Endothelial cell of umbilical vein (primary cell): ENCODE results near the gene CACNB4. TPM values are rescaled to one million over a fixed set of nuclear protein-coding genes. Genes with fewer than 3 reads are reported as not detected.
A peak's percentile ranks its signal among the peaks of the same experiment; 100 is the strongest.

Experiments
- BruUV-seq: library from RNA; stranded (reverse); fragments of 400-500 nt; replicated peaks from 2 replicates; lab custom pipeline; 2021; lab: Mats Ljungman, UMichigan
- CTCF ChIA-PET: fragments of 300-600, 350-600 bp; sonication (Branson Sonifier 250); formaldehyde crosslinking; loops from one replicate; lab custom pipeline; 2021; ENCODE audit warnings: antibody characterized with exemption, inconsistent platforms; lab: Charles Lee
- POLR2A ChIA-PET: fragments of 300-600, 350-600 bp; sonication (Branson Sonifier 250); formaldehyde crosslinking; loops from one replicate; lab custom pipeline; 2021; ENCODE audit warnings: antibody characterized with exemption, inconsistent platforms; lab: Charles Lee
- DNase-seq: peaks from one replicate; pipeline ENCODE4 v3.0.0-alpha.2; 2011; ENCODE audit warnings: low read depth, low spot score
- FAIRE-seq: peaks from 2 replicates; lab custom pipeline; 2011; peaks lifted over from hg19 to GRCh38; lab: Jason Lieb, UNC
- H2AFZ ChIP-seq: 2 replicates; pipeline ENCODE4 v1.6.0; 2012; ENCODE audit warnings: low read depth, low read length, control low read depth, inconsistent platforms
- H3K27ac ChIP-seq: 2 replicates; pipeline ENCODE4 v1.5.1; 2011; ENCODE audit warnings: low read depth, mild to moderate bottlenecking, control low read depth, low read length, moderate library complexity; ENCODE audit not compliant: insufficient read depth
- H3K27me3 ChIP-seq, 2 experiments: 2 replicates each; pipeline versions ENCODE4 v1.6.0 to v1.6.1; 2011; ENCODE audit warnings: low read length in 2 of 2, mixed read lengths in 1 of 2; ENCODE audit not compliant: control insufficient read depth in 2 of 2, insufficient read depth in 2 of 2
- H3K36me3 ChIP-seq, 2 experiments: 2 replicates in 1 of 2; 3 replicates in 1 of 2; pipeline ENCODE4 v1.5.1; 2011; ENCODE audit warnings: low read length in 2 of 2, mild to moderate bottlenecking in 1 of 2, moderate library complexity in 1 of 2; ENCODE audit not compliant: control insufficient read depth in 2 of 2, insufficient read depth in 2 of 2; ENCODE audit errors: extremely low read depth in 1 of 2
- H3K4me1 ChIP-seq: 3 replicates; pipeline ENCODE4 v1.5.1; 2011; ENCODE audit warnings: mild to moderate bottlenecking, low read length; ENCODE audit not compliant: control insufficient read depth, insufficient read depth; ENCODE audit errors: extremely low read depth
- H3K4me2 ChIP-seq: 2 replicates; pipeline ENCODE4 v1.6.1; 2011; ENCODE audit warnings: low read length, control low read depth, mixed read lengths; ENCODE audit not compliant: insufficient read depth
- H3K4me3 ChIP-seq, 3 experiments: fragments of 200-600 bp in 1 of 3; sonication (generic), shearing (Covaris generic) in 1 of 3; replicated peaks in 1 of 3; 2 replicates each; pipeline ENCODE4 v1.5.1; 2011 to 2016; ENCODE audit warnings: control low read depth in 3 of 3, low read length in 3 of 3, mild to moderate bottlenecking in 2 of 3, inconsistent platforms in 1 of 3, low read depth in 1 of 3, moderate library complexity in 1 of 3; ENCODE audit not compliant: insufficient read depth in 1 of 3
- H3K79me2 ChIP-seq: 2 replicates; pipeline ENCODE4 v1.6.0; 2012; ENCODE audit warnings: low read length, inconsistent platforms; ENCODE audit not compliant: control insufficient read depth, insufficient read depth
- H3K9ac ChIP-seq: replicated peaks from 2 replicates; pipeline ENCODE3; 2011; ENCODE audit warnings: low read length, control low read depth; ENCODE audit not compliant: insufficient read depth; ENCODE audit errors: extremely low read depth
- H3K9me1 ChIP-seq: replicated peaks from 3 replicates; pipeline ENCODE4 v1.6.0; 2011; ENCODE audit warnings: mild to moderate bottlenecking, low read length; ENCODE audit not compliant: control insufficient read depth, insufficient read depth; ENCODE audit errors: extremely low read depth
- H3K9me3 ChIP-seq: replicated peaks from 2 replicates; pipeline ENCODE4 v1.5.1; 2012; ENCODE audit warnings: low read length, inconsistent platforms; ENCODE audit not compliant: control insufficient read depth, insufficient read depth
- H4K20me1 ChIP-seq: replicated peaks from 2 replicates; pipeline ENCODE3; 2011; ENCODE audit warnings: mild to moderate bottlenecking, low read length; ENCODE audit not compliant: control insufficient read depth, insufficient read depth; ENCODE audit errors: extremely low read depth
- EZH2 ChIP-seq: IDR thresholded peaks from 2 replicates; pipeline ENCODE4 v1.6.1; 2012; ENCODE audit warnings: borderline replicate concordance, low read depth, mild to moderate bottlenecking, moderate library complexity, low read length, inconsistent platforms; ENCODE audit not compliant: severe bottlenecking
- FOS ChIP-seq: IDR thresholded peaks from 2 replicates; pipeline ENCODE4 v1.6.1; 2011; ENCODE audit warnings: mild to moderate bottlenecking, low read length, moderate library complexity, borderline replicate concordance; ENCODE audit not compliant: insufficient read depth
- GATA2 ChIP-seq: IDR thresholded peaks from 2 replicates; pipeline ENCODE4 v1.7.0; 2011; ENCODE audit warnings: low read depth, mild to moderate bottlenecking, moderate library complexity, mixed read lengths, low read length; ENCODE audit not compliant: insufficient read length, insufficient read depth
- JUN ChIP-seq: IDR thresholded peaks from 2 replicates; pipeline ENCODE4 v1.6.1; 2011; ENCODE audit warnings: borderline replicate concordance, low read depth; ENCODE audit not compliant: insufficient read length, insufficient read depth
- MYC ChIP-seq: IDR thresholded peaks from one replicate; pipeline ENCODE4 v1.6.1; 2011; ENCODE audit warnings: mild to moderate bottlenecking, low read depth, low read length
- POLR2A ChIP-seq: IDR thresholded peaks from 2 replicates; pipeline ENCODE4 v1.6.1; 2012; ENCODE audit warnings: low read depth, mild to moderate bottlenecking, control low read depth, low read length
- POLR2AphosphoS5 ChIP-seq: IDR thresholded peaks from 2 replicates; pipeline ENCODE4 v1.6.1; 2012; ENCODE audit warnings: low read depth, mild to moderate bottlenecking, control low read depth, low read length, moderate library complexity; ENCODE audit not compliant: insufficient read depth
- dilution Hi-C: fragments of 300-500 bp; cut with MboI; formaldehyde crosslinking; loops from one replicate; pipeline ENCODE4 v1.15.0; 2019; ENCODE audit warnings: low sequenced_read_pairs; ENCODE audit not compliant: extremely low pct_ligation_motif_present
- intact Hi-C: fragments of 100-400 bp; cut with micrococcal nuclease; formaldehyde crosslinking; loops from one replicate; pipeline ENCODE4 v1.10.0; 2022
- polyA plus RNA-seq, 4 experiments: library from polyadenylated mRNA; depleted of rRNA in 3 of 4; stranded (reverse) in 3 of 4; unstranded in 1 of 4; fragments of >200 nt; gene quantifications; 2 replicates each; pipeline versions ENCODE4 v1.2.1 to v1.2.3, GENCODE V29; 2011 to 2012; ENCODE audit warnings: missing spikeins in 1 of 4
- total RNA-seq: library from RNA; stranded (reverse); gene quantifications from 2 replicates; pipeline ENCODE4 v1.2.3, GENCODE V29; 2021
- TF ChIP-seq, protein P1 (sequence below): IDR thresholded peaks from 2 replicates; pipeline ENCODE4 v1.6.1; 2011; ENCODE audit not compliant: insufficient read depth, insufficient read length
- TF ChIP-seq, protein P2 (sequence below), 2 donors: IDR thresholded peaks; 1 replicate in 1 of 2; 2 replicates in 1 of 2; pipeline ENCODE4 v1.5.1; 2011; ENCODE audit warnings: low read length in 2 of 2, mild to moderate bottlenecking in 2 of 2, moderate library complexity in 2 of 2, control low read depth in 1 of 2, inconsistent platforms in 1 of 2, low read depth in 1 of 2; ENCODE audit not compliant: insufficient read depth in 1 of 2; ENCODE audit errors: extremely low read depth in 1 of 2

The CACNB4 gene
- total and polyA plus RNA-seq, 2 donors (not counting 3 experiments of a cell fraction or from before 2014, with no cell fraction given), result 0.23 to 0.58 TPM

DNA sequence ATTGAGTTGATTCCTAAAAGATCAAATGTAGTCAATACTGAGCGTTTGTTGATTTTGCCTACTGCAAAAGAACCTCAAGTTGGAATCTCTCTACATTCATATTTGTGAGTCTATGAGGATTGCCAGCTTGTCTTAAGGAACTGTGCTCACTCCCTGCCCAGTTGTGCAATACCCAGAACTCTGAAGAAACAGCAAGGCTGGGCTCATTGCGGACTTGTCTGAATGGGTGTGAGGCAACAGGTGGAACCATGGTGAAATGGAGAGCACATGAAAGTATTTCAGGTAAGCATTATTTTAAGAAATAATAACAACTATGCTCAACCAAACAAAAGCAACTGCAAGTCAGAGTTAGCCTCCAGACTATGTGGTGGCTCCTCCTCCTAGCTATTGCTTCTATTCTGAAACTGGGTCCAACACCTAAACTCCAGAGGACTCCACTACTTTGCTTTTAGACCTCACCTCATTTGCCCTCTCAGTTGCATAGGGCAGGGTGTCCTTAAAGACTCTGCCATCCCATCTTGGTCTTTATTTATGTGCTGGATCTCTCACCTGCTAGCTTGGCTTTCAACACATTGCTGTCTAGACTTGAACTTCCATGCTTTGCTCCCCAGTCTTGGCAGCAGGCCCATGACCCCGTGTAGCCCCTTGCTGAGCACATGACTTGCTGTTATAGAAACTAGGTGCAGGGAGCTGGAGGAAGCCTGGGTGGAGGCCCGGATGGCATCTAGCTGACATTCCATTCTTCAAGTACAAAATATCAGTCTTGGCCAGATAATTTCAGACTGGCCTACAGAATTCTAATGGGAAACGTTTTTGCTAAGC, 175.8 kb downstream of the CACNB4 start:
- FAIRE-seq, result peak; percentile 94
- TF ChIP-seq, protein P1, sequence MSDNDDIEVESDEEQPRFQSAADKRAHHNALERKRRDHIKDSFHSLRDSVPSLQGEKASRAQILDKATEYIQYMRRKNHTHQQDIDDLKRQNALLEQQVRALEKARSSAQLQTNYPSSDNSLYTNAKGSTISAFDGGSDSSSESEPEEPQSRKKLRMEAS, result peak; percentile 59
- TF ChIP-seq, protein P2, sequence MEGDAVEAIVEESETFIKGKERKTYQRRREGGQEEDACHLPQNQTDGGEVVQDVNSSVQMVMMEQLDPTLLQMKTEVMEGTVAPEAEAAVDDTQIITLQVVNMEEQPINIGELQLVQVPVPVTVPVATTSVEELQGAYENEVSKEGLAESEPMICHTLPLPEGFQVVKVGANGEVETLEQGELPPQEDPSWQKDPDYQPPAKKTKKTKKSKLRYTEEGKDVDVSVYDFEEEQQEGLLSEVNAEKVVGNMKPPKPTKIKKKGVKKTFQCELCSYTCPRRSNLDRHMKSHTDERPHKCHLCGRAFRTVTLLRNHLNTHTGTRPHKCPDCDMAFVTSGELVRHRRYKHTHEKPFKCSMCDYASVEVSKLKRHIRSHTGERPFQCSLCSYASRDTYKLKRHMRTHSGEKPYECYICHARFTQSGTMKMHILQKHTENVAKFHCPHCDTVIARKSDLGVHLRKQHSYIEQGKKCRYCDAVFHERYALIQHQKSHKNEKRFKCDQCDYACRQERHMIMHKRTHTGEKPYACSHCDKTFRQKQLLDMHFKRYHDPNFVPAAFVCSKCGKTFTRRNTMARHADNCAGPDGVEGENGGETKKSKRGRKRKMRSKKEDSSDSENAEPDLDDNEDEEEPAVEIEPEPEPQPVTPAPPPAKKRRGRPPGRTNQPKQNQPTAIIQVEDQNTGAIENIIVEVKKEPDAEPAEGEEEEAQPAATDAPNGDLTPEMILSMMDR (IDR thresholded peaks at IDR 0.05; ENCODE audit: extremely low read depth in 1 of 2, insufficient read depth in 1 of 2, low read depth in 1 of 2, low read length in 2 of 2), result no peak
- TF ChIP-seq JUN, result no peak
- no peak for TF ChIP-seq EZH2
- TF ChIP-seq POLR2A, result no peak
- TF ChIP-seq FOS, result no peak
- TF ChIP-seq GATA2, result no peak
- no peak for TF ChIP-seq MYC
- peak; percentile 35 for TF ChIP-seq POLR2AphosphoS5
- Histone ChIP-seq H3K9ac (no peak overlapping the region), H3K27me3 (peaks cover 5 to 11% of the 10 kb centered on the region in 2 experiments), H3K4me3 (no peak overlapping the region), H3K4me2 (no peak overlapping the region), H3K36me3 (no peaks in the 10 kb centered on the region), H3K9me3 (no peaks in the 10 kb centered on the region), H3K27ac (peak overlapping the region; percentile 5), H4K20me1 (no peaks in the 10 kb centered on the region), H2AFZ (no peak overlapping the region), H3K4me1 (peaks cover 16% of the 10 kb centered on the region), H3K79me2 (no peaks in the 10 kb centered on the region), H3K9me1 (no peaks in the 10 kb centered on the region)
- peak; percentile 99 for DNase-seq
- ChIA-PET POLR2A (no interaction called here), CTCF (interaction anchor here (0.7 to 1.6 kb wide), 7 partner anchors 25 to 277 kb away, joined by 3 to 6 read pairs (median 4); no protein-coding TSS in a partner anchor)
- intact Hi-C loops, result loop anchor here (1.0 kb wide), 2 partner anchors 44 to 95 kb away; partner anchors contain the start of gene ARL5A
- dilution Hi-C loops, result no loop called here
- BruUV-seq, result no TSS peak
